HG03558 (cell line): Measurements from ENCODE around the gene SSBP3.
"Not testable (repeated sequence)": the region's sequence is repeated elsewhere in the genome, so short reads cannot be mapped to it uniquely, and the experiment has no call there.

ENCODE experiments used
- ATAC-seq: cut with Tn5 transposase; IDR thresholded peaks from one replicate; pipeline ENCODE4 v1.9.1; 2021; ENCODE audit warnings: moderate number of reproducible peaks; ENCODE audit not compliant: unreplicated experiment; ENCODE audit errors: extremely low read depth

SSBP3 gene

DNA sequence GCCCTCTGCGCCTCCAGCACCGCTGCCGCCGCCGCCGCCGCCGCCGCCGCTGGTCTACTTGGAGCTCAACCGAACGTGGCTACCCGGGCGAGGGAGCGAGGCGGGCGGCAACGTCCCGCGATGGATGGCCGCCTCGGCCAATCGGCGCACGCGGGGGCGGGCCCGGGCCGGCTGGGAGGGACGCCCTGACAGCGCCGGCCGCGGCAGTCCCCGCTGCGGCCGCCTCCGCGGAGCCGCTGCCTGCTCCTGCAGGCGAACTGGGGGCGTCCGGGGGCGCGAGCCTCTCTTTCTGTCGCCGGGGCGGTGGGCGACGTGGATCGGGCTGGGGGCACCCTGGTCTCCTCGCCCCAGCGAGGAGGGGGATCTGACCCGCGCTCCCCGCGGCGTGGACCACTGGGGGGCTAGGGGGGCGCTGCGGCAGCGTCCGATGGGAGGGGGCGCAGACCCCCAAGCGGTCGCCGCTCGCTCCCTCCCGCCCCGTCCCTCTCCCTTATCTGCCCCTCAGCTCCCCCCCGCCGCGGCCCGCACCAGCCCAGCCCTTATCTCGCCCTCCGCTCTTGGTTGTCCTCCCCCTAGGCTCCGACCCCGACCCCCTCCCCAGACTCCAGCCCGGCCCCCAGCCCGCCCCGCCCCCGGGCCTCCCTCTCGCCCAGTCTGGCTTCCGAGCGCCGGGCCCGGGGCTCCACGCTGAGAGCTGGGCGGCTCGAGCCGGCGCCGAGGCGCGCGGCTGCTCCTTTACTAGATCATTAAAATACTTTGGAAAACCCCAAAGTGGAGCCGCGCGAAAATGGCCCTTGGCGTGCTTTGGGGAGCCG lies at the start of gene SSBP3:
Gene SSBP3 (minus strand): TSS at position 56 of the 815 bp plus-strand sequence.
- peak; percentile 71 for ATAC-seq

DNA sequence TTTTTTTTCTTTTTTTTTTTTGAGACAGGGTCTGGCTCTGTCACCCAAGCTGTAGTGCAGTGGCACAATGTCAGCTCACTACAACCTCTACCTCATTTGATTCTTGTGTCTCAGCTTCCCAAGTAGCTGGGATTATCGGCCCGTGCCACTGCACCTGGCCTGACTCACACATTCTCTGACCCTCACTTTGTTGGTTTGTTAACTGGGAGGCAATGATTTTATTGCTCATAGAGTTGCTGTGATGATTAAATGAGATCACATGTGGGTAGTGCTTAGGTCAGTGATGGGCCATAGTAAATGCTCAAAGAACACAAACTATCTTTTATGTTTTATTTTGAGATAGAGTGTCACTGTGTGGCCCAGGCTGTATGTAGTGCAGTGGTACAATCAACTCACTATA lies 47.3 kb upstream of the SSBP3 start:
- ATAC-seq: no peak

DNA sequence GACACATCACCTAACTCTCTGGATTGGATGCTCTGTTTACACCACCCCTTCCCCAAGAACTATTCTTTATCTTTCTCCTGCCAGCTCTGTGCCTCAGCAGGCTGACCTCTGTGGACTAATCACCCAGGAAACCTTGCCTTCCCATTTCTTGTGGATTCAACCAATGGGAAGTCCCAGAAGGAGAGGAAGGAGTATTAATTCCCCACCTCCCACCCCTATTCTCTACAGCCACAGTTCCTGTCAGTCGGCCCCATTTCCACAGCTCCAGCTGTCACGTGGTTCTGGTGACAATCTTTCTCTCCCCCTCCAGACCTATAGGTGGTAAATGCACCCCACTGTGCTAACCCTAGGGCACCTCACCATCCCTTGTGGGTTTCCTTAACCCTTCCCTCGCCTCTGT lies 46.8 kb upstream of the SSBP3 start:
- no peak for ATAC-seq

DNA sequence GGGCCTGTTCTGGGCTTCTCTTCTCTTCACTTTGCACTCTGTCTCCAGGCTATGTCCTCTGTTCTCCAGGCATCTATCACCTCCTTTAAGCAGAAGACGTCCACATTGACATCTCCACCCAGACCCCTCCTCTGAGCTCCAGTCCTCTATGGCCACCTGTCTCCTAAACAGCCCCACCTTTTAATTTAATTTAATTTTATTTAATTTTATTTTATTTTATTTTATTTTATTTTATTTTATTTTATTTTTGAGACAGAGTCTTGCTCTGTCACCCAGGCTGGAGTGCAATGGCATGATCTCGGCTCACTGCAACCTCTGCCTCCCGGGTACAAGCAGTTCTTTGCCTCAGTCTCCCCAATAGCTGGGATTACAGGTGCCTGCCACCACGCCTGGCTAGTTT lies 43.2 kb upstream of the SSBP3 start:
- ATAC-seq: not testable (repeated sequence)

DNA sequence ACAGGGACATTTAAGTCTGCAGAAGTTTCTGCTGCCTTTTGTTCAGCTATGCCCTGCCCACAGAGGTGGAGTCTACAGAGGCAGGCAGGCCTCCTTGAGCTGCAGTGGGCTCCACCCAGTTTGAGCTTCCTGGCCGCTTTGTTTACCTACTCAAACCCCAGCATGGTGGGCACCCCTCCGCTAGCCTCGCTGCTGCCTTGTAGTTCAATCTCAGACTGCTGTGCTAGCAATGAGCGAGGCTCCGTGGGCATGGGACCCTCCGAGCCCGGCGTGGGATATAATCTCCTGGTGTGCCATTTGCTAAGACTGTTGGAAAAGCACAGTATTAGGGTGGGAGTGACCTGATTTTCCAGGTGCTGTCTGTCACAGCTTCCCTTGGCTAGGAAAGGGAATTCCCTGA lies 42.6 kb upstream of the SSBP3 start:
- ATAC-seq: not testable (repeated sequence)

DNA sequence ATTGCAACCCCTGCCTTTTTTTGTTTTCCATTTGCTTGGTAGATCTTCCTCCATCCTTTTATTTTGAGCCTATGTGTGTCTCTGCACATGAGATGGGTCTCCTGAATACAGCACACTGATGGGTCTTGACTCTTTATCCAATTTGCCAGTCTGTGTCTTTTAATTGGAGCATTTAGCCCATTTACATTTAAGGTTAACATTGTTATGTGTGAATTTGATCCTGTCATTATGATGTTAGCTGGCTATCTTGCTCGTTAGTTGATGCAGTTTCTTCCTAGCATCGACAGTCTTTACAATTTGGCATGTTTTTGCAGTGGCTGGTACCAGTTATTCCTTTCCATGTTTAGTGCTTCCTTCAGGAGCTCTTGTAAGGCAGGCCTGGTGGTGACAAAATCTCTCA lies 40.9 kb upstream of the SSBP3 start:
- not testable (repeated sequence) for ATAC-seq

DNA sequence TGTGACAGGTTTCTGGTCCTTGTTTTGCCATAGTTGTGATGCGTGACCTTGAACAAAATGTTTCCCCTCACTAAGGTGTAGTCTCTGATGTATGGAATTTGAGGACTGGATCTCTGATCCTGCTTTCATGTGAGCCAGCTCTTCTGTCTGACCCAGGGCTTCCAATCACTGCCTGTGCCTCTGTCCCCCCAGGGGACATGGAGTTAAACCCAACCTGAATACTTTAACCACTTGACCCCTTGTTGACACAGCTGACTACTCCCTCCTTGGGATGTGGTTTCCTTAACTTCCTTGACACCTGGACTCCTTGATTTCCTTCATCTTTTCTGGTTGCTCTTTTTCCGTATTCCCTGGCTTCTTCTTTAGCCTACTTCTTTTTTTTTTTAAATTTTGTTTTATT lies 36.0 kb upstream of the SSBP3 start:
- ATAC-seq: no peak

DNA sequence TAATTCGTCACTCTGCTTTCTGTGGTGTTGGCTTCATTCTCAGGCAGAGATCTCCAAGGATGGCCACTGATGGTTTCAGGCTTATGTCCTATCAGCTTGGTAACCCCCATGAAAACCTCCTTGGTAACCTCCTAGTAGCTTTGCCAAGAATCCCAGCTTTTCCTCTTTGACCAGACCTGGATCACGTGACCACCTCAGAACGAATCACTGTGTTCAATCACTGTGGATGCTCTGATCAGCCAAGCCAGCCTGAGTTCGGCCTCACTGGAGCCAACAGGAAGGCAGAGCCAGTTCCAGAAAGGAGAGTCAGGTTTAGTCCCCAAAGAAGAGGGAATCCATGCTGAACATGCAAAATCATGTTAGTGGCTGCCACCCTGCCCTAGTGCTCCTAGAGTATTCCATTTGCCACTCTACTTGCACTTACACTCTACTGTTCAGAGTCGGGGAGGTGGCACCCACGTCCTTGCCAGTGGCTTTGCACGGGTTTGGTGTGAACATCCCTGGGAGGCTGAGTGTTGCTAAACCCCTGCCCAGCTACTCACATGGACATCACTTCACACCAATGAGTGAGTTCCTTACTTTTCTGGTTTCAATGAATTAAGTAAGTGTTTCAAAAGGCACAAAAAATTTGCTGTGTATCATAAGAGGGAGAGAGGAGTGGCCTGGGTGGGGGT lies 33.5 kb upstream of the SSBP3 start:
- ATAC-seq: no peak

DNA sequence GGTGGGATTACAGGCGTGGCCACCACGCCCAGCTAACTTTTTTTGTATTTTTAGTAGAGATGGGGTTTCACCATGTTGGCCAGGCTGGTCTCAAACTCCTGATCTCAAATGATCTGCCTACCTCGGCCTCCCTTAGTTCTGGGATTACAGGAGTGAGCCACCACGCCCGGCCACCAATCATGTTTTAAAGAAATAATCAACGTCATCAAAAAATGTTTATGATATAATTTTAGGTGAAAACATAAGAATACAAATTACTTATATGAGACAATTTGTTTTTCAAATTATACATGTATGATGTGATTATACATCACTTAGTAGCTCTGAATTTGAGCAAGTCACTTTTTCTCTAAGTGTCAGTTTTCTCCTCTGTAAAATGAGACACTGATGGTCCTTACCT lies 31.6 kb upstream of the SSBP3 start:
- ATAC-seq: no peak

DNA sequence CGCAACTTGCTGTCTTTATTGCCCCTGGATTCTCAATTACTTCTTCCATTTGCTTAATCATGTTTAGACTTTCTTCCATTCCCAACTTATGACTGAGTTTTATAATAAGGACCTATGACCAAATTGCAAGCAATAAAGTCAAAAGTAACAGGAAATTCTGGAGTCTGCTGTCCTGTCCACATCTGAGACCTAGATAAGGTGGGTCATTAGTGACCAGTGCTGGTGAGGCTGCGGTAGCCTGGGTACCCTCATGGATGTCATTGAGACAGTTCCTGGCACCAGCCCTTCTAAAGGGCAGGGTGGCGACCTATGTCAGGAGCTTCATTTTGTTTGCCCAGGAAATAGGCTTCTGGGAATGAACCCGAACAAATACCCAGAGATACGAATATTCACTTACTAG lies 30.6 kb upstream of the SSBP3 start:
- ATAC-seq: no peak

DNA sequence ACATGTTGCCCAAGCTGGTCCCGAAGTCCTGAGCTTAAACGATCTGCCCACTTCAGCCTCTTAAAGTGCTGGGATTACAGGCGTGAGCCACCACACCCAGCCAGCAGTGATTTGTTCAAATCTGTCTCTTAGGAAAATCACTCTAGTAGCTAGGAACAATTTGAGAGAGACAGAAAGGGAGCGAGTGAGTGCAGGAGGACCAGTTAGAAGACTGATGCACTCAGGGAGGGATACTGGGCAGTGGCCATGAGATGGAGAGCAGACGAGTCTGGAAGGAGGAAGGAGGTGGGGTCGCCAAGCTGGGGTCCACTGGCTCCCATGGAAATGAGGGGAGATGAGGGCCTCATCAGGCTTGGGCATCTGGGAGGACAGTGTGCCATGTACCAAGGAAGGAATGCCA lies 23.6 kb upstream of the SSBP3 start:
- no peak for ATAC-seq

DNA sequence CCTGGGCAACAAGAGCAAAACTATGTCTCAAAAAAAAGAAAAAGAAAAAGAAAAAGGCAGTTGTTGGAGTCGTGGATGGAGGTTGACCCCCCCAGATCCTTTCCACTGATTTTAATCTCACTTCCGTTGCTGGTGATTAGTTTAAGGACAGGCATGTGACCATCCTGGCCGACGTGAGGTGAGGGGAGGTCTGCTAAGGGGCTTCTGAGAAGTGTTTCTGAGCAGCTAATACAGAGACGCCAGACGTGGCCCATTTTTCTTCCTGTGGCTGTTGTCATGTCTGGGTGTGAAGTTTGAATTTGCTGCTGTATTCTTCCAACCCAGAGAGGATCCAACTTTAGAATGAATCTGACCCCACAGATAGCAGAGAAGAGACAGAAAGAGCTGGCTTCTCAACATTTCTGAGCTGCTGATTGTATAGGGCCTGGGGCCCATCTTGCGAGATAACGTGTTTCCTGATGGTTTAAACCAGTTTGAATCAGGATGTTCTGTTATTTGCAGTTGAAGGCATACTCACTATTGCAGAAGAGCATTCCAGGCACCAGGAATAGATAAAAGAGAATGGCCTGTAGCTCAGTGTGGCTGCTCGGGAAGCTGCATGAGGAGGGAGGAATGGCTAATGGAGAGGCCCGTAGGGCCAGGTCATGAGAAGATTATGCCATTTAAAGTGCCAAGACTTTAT lies 22.8 kb upstream of the SSBP3 start:
- ATAC-seq: no peak

DNA sequence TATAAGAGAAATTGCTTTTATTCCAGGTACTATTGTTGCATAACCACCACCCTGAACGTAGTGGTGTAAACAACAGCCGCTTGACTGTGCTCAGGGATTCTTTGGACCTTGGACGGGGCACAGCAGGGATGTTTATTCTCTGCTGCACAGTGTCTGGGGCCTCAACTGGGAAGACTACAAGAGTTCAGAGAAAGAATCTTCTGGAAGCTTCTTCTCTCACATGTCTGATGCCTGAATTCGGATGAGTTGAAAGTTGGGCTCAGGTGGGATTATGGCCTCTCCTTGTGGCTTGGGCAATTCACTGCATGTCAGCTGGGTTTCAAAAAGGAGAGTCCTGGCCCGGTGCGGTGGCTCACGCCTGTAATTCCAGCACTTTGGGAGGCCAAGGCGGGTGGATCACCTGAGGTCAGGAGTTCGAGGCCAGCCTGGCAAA lies 19.0 kb upstream of the SSBP3 start:
- ATAC-seq: no peak

DNA sequence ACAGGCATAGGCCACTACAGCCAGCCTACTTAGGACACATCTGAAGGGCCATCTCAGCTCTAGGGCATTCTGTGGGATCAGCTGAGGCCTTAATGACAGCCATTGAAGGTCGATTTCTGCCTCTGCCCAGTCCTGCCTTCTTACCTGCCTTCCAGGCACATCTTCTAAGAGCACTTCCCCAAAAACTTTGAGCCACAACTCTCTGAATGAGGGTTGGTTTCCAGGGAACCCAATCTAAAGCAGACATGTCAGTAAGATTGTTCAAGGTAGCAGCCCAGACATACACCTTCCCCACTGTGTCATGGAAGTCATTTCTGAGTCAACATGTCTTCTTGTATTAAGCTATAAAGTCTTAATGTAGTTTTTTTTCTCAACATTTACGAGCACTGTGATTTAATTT lies 18.2 kb upstream of the SSBP3 start:
- ATAC-seq: no peak

DNA sequence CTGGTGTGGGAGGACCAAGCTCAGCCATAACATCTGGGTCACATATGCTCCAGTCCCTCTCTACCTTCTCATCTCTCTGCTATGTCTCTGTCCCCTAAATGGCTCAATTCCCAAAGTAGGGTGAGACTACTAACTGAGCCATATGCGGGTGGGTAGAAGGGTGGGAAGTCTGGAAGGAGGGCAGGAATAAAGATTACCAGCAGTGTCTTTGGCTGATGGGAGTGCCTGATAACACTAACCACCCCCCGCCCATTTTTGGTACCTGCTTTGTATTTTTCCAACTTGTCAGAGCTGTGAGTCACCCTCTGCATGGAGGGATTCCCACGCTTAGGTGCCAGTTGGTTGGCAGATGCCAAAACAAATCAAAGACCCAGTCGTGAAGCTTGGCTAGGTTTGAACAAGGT lies 14.9 kb upstream of the SSBP3 start:
- ATAC-seq: no peak

DNA sequence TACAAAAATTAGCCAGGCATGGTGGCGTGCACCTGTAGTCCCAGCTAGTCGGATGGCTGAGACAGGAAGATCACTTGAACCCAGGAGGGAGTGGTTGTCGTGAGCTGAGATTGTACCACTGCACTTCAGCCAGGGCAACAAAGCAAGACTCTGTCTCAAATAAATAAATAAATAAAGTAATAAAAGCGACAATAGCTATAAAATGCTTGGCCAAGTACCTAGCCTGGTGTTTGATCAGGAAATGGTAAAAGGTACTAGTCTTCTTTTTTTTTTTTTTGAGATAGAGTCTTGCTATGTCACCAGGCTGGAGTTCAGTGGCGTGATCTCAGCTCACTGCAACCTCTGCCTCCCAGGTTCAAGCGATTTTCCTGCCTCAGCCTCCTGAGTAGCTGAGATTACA lies 12.4 kb upstream of the SSBP3 start:
- not testable (repeated sequence) for ATAC-seq

DNA sequence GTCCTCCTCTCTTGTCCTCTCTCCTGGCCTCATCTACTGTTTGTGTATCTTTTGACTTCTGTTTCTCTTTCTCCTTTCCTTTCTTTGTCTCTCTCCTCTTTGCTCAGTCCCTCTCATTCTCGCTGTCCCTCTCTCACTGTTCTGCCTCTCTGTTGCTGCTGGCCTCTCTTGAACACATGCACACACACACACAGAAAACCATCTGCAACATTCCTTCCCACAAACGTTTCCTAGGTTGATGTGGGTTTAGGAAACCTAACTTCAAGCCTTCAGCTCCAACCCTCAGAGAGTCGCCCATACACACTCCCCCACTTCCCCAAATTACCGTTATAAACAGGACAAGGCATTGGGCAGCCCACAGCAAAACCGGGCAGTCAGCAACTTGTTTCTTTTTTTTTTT lies 10.9 kb upstream of the SSBP3 start:
- no peak for ATAC-seq

DNA sequence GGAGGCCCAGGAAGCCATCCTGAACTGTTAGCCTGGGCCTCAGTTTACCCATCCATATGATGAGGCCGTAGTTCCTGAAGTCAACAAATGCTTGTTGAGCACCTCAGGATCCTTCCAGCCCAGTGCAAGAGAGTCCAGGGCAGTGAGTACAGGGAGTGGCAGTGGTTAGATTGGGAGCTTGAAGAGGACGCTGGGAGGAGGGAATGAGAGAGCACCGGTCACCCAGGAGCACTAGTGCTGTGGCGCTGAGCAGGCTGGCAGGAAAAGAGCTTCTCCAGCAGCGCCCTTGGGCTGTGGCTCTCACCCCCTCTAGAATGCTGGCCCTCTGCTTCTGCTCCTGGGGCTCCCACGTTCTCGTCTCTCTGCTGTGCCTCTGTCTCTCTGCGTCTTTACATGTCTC lies 10.2 kb upstream of the SSBP3 start:
- ATAC-seq: no peak

DNA sequence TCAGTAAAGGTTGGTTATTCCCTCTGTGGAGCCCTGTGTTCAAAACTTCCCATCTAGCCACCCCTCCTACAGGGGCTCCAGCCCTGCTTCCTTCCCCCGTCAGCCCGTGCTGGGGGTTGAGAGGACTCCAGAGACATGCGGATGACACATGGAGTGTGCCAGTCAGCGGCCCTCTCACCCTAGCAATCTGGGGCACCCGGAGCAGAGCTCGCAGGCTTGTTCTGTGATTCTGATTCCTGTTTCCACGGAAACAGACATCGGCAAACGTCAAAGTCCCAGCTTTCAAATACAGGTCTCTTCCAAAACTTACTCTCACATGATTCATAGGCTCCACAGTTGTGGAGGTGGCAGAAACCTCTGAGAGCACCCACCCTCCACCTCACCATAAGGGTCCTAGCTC lies 9.8 kb upstream of the SSBP3 start:
- no peak for ATAC-seq

DNA sequence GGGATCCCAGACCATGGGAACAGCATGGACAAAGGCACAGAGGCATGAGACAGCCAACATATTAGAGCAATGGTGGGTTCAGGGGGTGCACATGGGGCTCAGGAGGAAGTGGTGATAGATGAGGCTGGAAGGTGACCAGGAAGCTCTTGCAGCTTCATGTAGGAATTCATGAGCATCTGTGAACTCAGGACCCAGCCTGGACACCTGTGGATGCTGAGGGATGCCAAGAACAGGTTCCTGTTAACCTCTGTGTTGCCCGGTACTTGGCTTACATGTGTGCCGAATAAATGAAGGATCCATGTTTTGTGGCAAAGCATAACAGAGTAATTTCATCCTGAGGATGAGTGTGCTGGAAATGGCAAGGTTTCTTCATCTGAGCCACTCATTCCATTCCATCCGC lies 9.3 kb upstream of the SSBP3 start:
- ATAC-seq: no peak

DNA sequence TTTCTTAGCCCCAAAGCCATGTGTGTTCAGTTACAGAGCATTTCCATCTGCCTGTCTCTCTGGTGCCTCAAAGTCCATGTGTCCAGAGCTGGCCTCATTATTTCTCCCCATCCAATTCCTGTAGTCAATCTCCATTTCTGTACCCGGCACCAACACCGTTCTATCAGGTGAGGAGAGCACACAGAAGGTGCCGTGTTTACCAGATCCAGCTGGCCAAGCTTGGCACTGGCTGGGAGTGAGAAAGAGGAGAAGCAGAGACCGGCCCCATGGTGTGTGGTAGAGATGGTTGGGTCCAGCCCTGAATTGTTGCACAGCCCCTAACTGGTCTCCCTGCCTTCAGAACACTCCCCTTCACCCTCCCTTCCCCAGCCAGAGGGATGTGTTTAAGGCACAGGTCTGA lies 7.5 kb upstream of the SSBP3 start:
- no peak for ATAC-seq
